22Rv1 (cell line): Measurements from ENCODE around the gene IL1R1.

Experiments
- CTCF ChIP-seq: fragments of 450-650 bp; IDR thresholded peaks from 2 replicates; pipeline ENCODE4 v1.5.1; 2017; ENCODE audit warnings: mild to moderate bottlenecking
- ZFX ChIP-seq: fragments of 450-650 bp; IDR thresholded peaks from 2 replicates; pipeline ENCODE4 v1.6.1; 2017; ENCODE audit warnings: antibody characterized with exemption, borderline replicate concordance

- no peak for TF ChIP-seq CTCF
- TF ChIP-seq ZFX, result no peak
These were observed 5.4 kb downstream of the IL1R1 start for GRCh38 chr2:102147935-102148334.
